OCI-LY1 (cell line): ENCODE data around the gene SLC8A1.

Source experiments
- H2AFZ ChIP-seq: fragments of 200-600 bp; sonication (generic), shearing (Covaris generic); 2 replicates; pipeline ENCODE4 v1.6.0; 2014; ENCODE audit warnings: antibody characterized with exemption, mild to moderate bottlenecking, low read length
- H3F3A ChIP-seq: fragments of 200-600 bp; sonication (generic), shearing (Covaris generic); 2 replicates; pipeline ENCODE4 v1.6.0; 2014; ENCODE audit warnings: mild to moderate bottlenecking, antibody characterized with exemption, low read length, moderate library complexity; ENCODE audit not compliant: insufficient read depth
- H3K27ac ChIP-seq: fragments of 200-600 bp; sonication (generic); 2 replicates; pipeline ENCODE4 v1.5.1; 2014; ENCODE audit warnings: low read length, mixed run types, mild to moderate bottlenecking, low read depth; ENCODE audit not compliant: poor library complexity, severe bottlenecking
- H3K27me3 ChIP-seq: fragments of 200-600 bp; sonication (generic); 2 replicates; pipeline ENCODE4 v1.6.0; 2014; ENCODE audit warnings: antibody characterized with exemption, mild to moderate bottlenecking, low read length, moderate library complexity; ENCODE audit not compliant: insufficient read depth
- H3K36me3 ChIP-seq: fragments of 200-600 bp; sonication (generic); 2 replicates; pipeline ENCODE4 v1.6.1; 2014; ENCODE audit warnings: mild to moderate bottlenecking, antibody characterized with exemption, low read length, moderate library complexity, mixed read lengths; ENCODE audit not compliant: insufficient read depth
- H3K4me1 ChIP-seq: fragments of 200-600 bp; sonication (generic); 2 replicates; pipeline ENCODE4 v1.5.1; 2014; ENCODE audit warnings: mild to moderate bottlenecking, low read length, moderate library complexity; ENCODE audit not compliant: insufficient read depth, severe bottlenecking
- H3K4me2 ChIP-seq: fragments of 200-600 bp; sonication (generic), shearing (Covaris generic); 2 replicates; pipeline ENCODE4 v1.6.1; 2014; ENCODE audit warnings: low read length
- H3K4me3 ChIP-seq: fragments of 200-600 bp; sonication (generic); 2 replicates; pipeline ENCODE4 v1.5.1; 2014; ENCODE audit warnings: low read length, low read depth, mild to moderate bottlenecking, mixed read lengths; ENCODE audit not compliant: poor library complexity, severe bottlenecking
- H3K79me2 ChIP-seq: fragments of 200-600 bp; shearing (Covaris generic); 2 replicates; pipeline ENCODE4 v1.6.1; 2016; ENCODE audit warnings: mixed run types, low read length, mixed read lengths; ENCODE audit not compliant: insufficient read depth
- H3K9ac ChIP-seq: fragments of 200-600 bp; sonication (generic), shearing (Covaris generic); 2 replicates; pipeline ENCODE4 v1.6.1; 2014; ENCODE audit warnings: mild to moderate bottlenecking, low read length, mixed read lengths
- H3K9me2 ChIP-seq: fragments of 200-600 bp; sonication (generic), shearing (Covaris generic); 2 replicates; pipeline ENCODE4 v1.6.1; 2014; ENCODE audit warnings: low read depth, mild to moderate bottlenecking, low read length, mixed read lengths
- H3K9me3 ChIP-seq: fragments of 200-600 bp; shearing (Covaris generic); 2 replicates; pipeline ENCODE4 v1.6.1; 2014; ENCODE audit warnings: low read length, mixed read lengths
- H4K20me1 ChIP-seq: fragments of 200-600 bp; sonication (generic), shearing (Covaris generic); 2 replicates; pipeline ENCODE4 v1.6.0; 2016; ENCODE audit warnings: mild to moderate bottlenecking, low read length; ENCODE audit not compliant: insufficient read depth
- EZH2 ChIP-seq: fragments of 200-600 bp; sonication (generic), shearing (Covaris generic); IDR thresholded peaks from 2 replicates; pipeline ENCODE4 v1.8.0; 2017; ENCODE audit warnings: borderline replicate concordance, mixed run types, mild to moderate bottlenecking, antibody characterized with exemption, low read length, moderate library complexity, mixed read lengths
- TF ChIP-seq, protein P1 (sequence below): fragments of 200-600 bp; sonication (generic), shearing (Covaris generic); IDR thresholded peaks from 2 replicates; pipeline ENCODE4 v1.5.1; 2017; ENCODE audit warnings: mild to moderate bottlenecking, antibody characterized with exemption, low read length, moderate library complexity, mixed read lengths

SLC8A1 gene

DNA sequence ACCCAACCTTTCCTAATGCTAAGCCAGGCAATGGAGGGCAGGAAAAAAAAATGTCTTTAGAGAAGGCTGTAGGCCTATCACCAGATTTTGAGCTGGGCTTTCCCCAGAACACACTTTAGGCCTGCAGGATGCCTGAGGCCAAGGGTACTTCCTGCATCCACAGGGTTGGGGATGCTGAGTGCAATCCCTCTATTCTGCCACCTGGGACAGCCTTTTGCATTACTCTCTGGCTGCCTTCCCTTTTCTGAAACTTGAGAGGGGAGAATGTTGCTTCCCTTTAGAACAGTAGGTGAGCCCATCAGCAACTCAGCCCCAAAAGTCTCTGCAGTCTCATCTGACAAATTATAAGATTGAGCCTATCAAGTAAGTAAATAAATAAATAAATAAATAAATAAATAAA, 195.2 kb downstream of the SLC8A1 start:
- H3F3A ChIP-seq, result no peaks in the 10 kb centered on the region
- H3K4me1 ChIP-seq, result no peaks in the 10 kb centered on the region
- no peaks in the 10 kb centered on the region for H3K9me2 ChIP-seq
- no peaks in the 10 kb centered on the region for H3K36me3 ChIP-seq
- H3K27me3 ChIP-seq, result no peaks in the 10 kb centered on the region
- H3K9ac ChIP-seq, result no peak overlapping the region
- no peaks in the 10 kb centered on the region for H3K79me2 ChIP-seq
- H4K20me1 ChIP-seq, result no peaks in the 10 kb centered on the region
- H3K4me3 ChIP-seq, result no peak overlapping the region
- no peak overlapping the region for H2AFZ ChIP-seq
- no peak overlapping the region for H3K4me2 ChIP-seq
- TF ChIP-seq, protein P1, sequence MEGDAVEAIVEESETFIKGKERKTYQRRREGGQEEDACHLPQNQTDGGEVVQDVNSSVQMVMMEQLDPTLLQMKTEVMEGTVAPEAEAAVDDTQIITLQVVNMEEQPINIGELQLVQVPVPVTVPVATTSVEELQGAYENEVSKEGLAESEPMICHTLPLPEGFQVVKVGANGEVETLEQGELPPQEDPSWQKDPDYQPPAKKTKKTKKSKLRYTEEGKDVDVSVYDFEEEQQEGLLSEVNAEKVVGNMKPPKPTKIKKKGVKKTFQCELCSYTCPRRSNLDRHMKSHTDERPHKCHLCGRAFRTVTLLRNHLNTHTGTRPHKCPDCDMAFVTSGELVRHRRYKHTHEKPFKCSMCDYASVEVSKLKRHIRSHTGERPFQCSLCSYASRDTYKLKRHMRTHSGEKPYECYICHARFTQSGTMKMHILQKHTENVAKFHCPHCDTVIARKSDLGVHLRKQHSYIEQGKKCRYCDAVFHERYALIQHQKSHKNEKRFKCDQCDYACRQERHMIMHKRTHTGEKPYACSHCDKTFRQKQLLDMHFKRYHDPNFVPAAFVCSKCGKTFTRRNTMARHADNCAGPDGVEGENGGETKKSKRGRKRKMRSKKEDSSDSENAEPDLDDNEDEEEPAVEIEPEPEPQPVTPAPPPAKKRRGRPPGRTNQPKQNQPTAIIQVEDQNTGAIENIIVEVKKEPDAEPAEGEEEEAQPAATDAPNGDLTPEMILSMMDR, result no peak
- TF ChIP-seq EZH2, result no peak
- no peaks in the 10 kb centered on the region for H3K9me3 ChIP-seq
- no peak overlapping the region for H3K27ac ChIP-seq

DNA sequence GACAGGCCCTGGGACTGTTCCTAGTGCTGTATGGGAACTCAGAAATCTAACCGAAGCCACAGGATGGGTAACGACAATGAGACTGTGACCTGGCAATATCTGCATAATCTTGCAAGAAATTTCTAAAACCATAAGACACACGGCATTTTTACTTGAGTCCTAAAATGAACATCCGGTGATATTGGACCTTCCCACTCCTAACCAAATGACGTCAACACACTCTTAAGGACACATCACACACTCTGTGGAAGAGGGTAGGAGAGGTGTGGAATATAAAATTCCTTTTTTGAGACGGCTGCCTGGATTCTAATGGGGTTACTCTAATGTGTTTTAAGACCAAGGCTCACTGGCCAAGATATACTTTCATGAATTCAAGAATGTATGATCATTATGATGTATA, 195.9 kb downstream of the SLC8A1 start:
- no peak overlapping the region for H2AFZ ChIP-seq
- H3K4me1 ChIP-seq, result no peaks in the 10 kb centered on the region
- H3F3A ChIP-seq, result no peaks in the 10 kb centered on the region
- H4K20me1 ChIP-seq, result no peaks in the 10 kb centered on the region
- H3K36me3 ChIP-seq, result no peaks in the 10 kb centered on the region
- no peak overlapping the region for H3K9ac ChIP-seq
- H3K27ac ChIP-seq, result no peak overlapping the region
- H3K9me2 ChIP-seq, result no peaks in the 10 kb centered on the region
- H3K27me3 ChIP-seq, result no peaks in the 10 kb centered on the region
- H3K79me2 ChIP-seq, result no peaks in the 10 kb centered on the region
- H3K4me3 ChIP-seq, result no peak overlapping the region
- no peaks in the 10 kb centered on the region for H3K9me3 ChIP-seq
- TF ChIP-seq, protein P1, result no peak
- no peak for TF ChIP-seq EZH2
- H3K4me2 ChIP-seq, result no peak overlapping the region

DNA sequence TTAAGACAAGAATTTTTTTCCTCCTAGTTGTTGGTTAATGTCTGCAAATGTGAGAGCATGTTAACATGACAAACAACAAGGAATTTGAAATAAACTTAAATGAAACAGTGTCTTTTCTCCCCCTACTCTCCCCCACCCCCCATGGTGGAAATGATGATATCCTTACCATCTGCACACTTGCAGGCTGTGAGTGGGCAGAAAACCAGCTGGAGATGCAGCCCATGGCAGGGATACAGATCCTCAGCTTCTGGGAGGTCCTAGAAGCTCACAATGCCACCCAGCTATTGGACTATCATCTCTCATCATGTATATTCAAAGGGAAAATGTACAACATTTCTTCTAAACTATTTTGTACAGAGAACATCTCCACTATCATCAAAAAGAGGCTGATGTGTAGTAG, 196.8 kb downstream of the SLC8A1 start:
- H3K36me3 ChIP-seq, result no peaks in the 10 kb centered on the region
- no peak overlapping the region for H3K27ac ChIP-seq

More for the DNA sequence above, 196.8 kb downstream of the SLC8A1 start:
- H3K4me2 ChIP-seq, result no peak overlapping the region
- H3K4me1 ChIP-seq, result no peaks in the 10 kb centered on the region
- no peak for TF ChIP-seq EZH2
- TF ChIP-seq, protein P1, result no peak
- H3F3A ChIP-seq, result no peaks in the 10 kb centered on the region
- no peaks in the 10 kb centered on the region for H4K20me1 ChIP-seq
- no peaks in the 10 kb centered on the region for H3K9me3 ChIP-seq
- no peak overlapping the region for H2AFZ ChIP-seq
- no peaks in the 10 kb centered on the region for H3K79me2 ChIP-seq
- H3K4me3 ChIP-seq, result no peak overlapping the region
- H3K9me2 ChIP-seq, result no peaks in the 10 kb centered on the region
- no peaks in the 10 kb centered on the region for H3K27me3 ChIP-seq
- no peak overlapping the region for H3K9ac ChIP-seq
